Vagina (tissue), 2 donors: Measurements from ENCODE around the gene MYO18A.

ENCODE experiments used
- CTCF ChIP-seq, 3 experiments: fragments of 450-650 bp in 2 of 3; fragments of 200-600 bp in 1 of 3; sonication (generic) in 1 of 3; IDR thresholded peaks; one replicate each; pipeline ENCODE4 v1.5.1; 2017 to 2019; ENCODE audit warnings: antibody characterized with exemption in 3 of 3, mild to moderate bottlenecking in 2 of 3, moderate library complexity in 2 of 3
- POLR2A ChIP-seq, 2 donors: fragments of 450-650 bp; IDR thresholded peaks; one replicate each; pipeline ENCODE4 v1.6.1; 2017; ENCODE audit warnings: antibody characterized with exemption in 2 of 2, mild to moderate bottlenecking in 2 of 2, moderate library complexity in 2 of 2

GRCh38 chr17:29149431-29150064, 30.6 kb downstream of the MYO18A start:
- no peak for TF ChIP-seq CTCF (IDR thresholded peaks at IDR 0.05)
- TF ChIP-seq POLR2A (IDR thresholded peaks at IDR 0.05) = no peak
